Mucosa of rectum (tissue), 2 donors: ENCODE data around the gene TBRG4.

Source experiments
- H3K27ac ChIP-seq, 2 donors: one replicate each; pipeline ENCODE4 v1.7.0; 2013; ENCODE audit warnings: inconsistent platforms in 2 of 2, low read depth in 2 of 2, low read length in 2 of 2
- H3K27me3 ChIP-seq, 2 donors: one replicate each; pipeline ENCODE4 v1.7.0; 2013; ENCODE audit warnings: low read length in 2 of 2; ENCODE audit not compliant: control insufficient read depth in 2 of 2, insufficient read depth in 2 of 2
- H3K36me3 ChIP-seq, 2 donors: one replicate each; pipeline ENCODE4 v1.7.0; 2013; ENCODE audit warnings: low read length in 2 of 2; ENCODE audit not compliant: control insufficient read depth in 2 of 2, insufficient read depth in 2 of 2
- H3K4me1 ChIP-seq, 2 donors: one replicate each; pipeline ENCODE4 v1.7.0; 2013; ENCODE audit warnings: low read length in 2 of 2, mild to moderate bottlenecking in 1 of 2; ENCODE audit not compliant: control insufficient read depth in 2 of 2, insufficient read depth in 2 of 2
- H3K4me3 ChIP-seq, 2 donors: one replicate each; pipeline ENCODE4 v1.7.0; 2013; ENCODE audit warnings: low read length in 2 of 2
- H3K9ac ChIP-seq, 2 donors: one replicate each; pipeline ENCODE4 v1.7.0; 2013; ENCODE audit warnings: low read length in 2 of 2, low read depth in 1 of 2, mild to moderate bottlenecking in 1 of 2
- H3K9me3 ChIP-seq, 2 donors: one replicate each; pipeline ENCODE4 v1.7.0; 2013; ENCODE audit warnings: low read length in 2 of 2; ENCODE audit not compliant: control insufficient read depth in 2 of 2
- donor health status: healthy.
- donor health status: Normal muscosa, but diverticular disease.

TBRG4 gene

GRCh38 chr7:45075871-45076796 lies 35.4 kb downstream of the TBRG4 start:
- Histone ChIP-seq H3K4me3 (no peak overlapping the region), H3K27ac (no peak overlapping the region), H3K9ac (no peak overlapping the region), H3K9me3 (no peaks in the 10 kb centered on the region), H3K27me3 (no peaks in the 10 kb centered on the region), H3K4me1 (no peaks in the 10 kb centered on the region), H3K36me3 (peaks cover 37 to 57% of the 10 kb centered on the region in 2 donors)

GRCh38 chr7:45075355-45075644 lies 36.2 kb downstream of the TBRG4 start:
- Histone ChIP-seq H3K4me1 (no peaks in the 10 kb centered on the region), H3K27me3 (no peaks in the 10 kb centered on the region), H3K4me3 (no peak overlapping the region), H3K36me3 (peaks cover 40 to 63% of the 10 kb centered on the region in 2 donors), H3K9me3 (no peaks in the 10 kb centered on the region), H3K9ac (no peak overlapping the region), H3K27ac (no peak overlapping the region)

- Histone ChIP-seq H3K27ac (no peak overlapping the region), H3K4me3 (no peak overlapping the region), H3K9me3 (no peaks in the 10 kb centered on the region), H3K9ac (no peak overlapping the region), H3K27me3 (no peaks in the 10 kb centered on the region), H3K4me1 (no peaks in the 10 kb centered on the region), H3K36me3 (peaks cover 45 to 63% of the 10 kb centered on the region in 2 donors)
These were observed 36.8 kb downstream of the TBRG4 start for GRCh38 chr7:45074528-45075354.

- Histone ChIP-seq H3K27ac (no peak overlapping the region), H3K4me1 (no peaks in the 10 kb centered on the region), H3K4me3 (no peak overlapping the region), H3K36me3 (peaks cover 53 to 71% of the 10 kb centered on the region in 2 donors), H3K9me3 (no peaks in the 10 kb centered on the region), H3K27me3 (no peaks in the 10 kb centered on the region), H3K9ac (no peak overlapping the region)
These were observed 37.5 kb downstream of the TBRG4 start for GRCh38 chr7:45073786-45074527.

- Histone ChIP-seq H3K9ac (no peak overlapping the region), H3K4me1 (no peaks in the 10 kb centered on the region), H3K9me3 (no peaks in the 10 kb centered on the region), H3K4me3 (no peak overlapping the region), H3K27ac (no peak overlapping the region), H3K36me3 (peaks cover 60 to 75% of the 10 kb centered on the region in 2 donors), H3K27me3 (no peaks in the 10 kb centered on the region)
These were observed 38.3 kb downstream of the TBRG4 start for GRCh38 chr7:45073031-45073785.

GRCh38 chr7:45072131-45073030 lies 39.1 kb downstream of the TBRG4 start:
- Histone ChIP-seq H3K27ac (no peak overlapping the region), H3K36me3 (peaks cover 64 to 80% of the 10 kb centered on the region in 2 donors), H3K9me3 (no peaks in the 10 kb centered on the region), H3K27me3 (no peaks in the 10 kb centered on the region), H3K4me3 (no peak overlapping the region), H3K4me1 (no peaks in the 10 kb centered on the region), H3K9ac (no peak overlapping the region)

- no peak overlapping the region for H3K27ac ChIP-seq
These were observed 40.0 kb downstream of the TBRG4 start for GRCh38 chr7:45071528-45071927.

GRCh38 chr7:45070254-45070642 lies 41.2 kb downstream of the TBRG4 start:
- Histone ChIP-seq H3K9ac (no peak overlapping the region), H3K9me3 (no peaks in the 10 kb centered on the region), H3K36me3 (peaks cover 63 to 79% of the 10 kb centered on the region in 2 donors), H3K27ac (no peak overlapping the region), H3K4me1 (no peaks in the 10 kb centered on the region), H3K4me3 (no peak overlapping the region), H3K27me3 (no peaks in the 10 kb centered on the region)

More at GRCh38 chr7:45071528-45071927, 40.0 kb downstream of the TBRG4 start:
- Histone ChIP-seq H3K36me3 (peaks cover 64 to 82% of the 10 kb centered on the region in 2 donors), H3K4me3 (no peak overlapping the region), H3K9ac (no peak overlapping the region), H3K4me1 (no peaks in the 10 kb centered on the region), H3K27me3 (no peaks in the 10 kb centered on the region), H3K9me3 (no peaks in the 10 kb centered on the region)
